ENCODE results near the gene TMEM252.

The TMEM252 gene, protein sequence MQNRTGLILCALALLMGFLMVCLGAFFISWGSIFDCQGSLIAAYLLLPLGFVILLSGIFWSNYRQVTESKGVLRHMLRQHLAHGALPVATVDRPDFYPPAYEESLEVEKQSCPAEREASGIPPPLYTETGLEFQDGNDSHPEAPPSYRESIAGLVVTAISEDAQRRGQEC

DNA sequence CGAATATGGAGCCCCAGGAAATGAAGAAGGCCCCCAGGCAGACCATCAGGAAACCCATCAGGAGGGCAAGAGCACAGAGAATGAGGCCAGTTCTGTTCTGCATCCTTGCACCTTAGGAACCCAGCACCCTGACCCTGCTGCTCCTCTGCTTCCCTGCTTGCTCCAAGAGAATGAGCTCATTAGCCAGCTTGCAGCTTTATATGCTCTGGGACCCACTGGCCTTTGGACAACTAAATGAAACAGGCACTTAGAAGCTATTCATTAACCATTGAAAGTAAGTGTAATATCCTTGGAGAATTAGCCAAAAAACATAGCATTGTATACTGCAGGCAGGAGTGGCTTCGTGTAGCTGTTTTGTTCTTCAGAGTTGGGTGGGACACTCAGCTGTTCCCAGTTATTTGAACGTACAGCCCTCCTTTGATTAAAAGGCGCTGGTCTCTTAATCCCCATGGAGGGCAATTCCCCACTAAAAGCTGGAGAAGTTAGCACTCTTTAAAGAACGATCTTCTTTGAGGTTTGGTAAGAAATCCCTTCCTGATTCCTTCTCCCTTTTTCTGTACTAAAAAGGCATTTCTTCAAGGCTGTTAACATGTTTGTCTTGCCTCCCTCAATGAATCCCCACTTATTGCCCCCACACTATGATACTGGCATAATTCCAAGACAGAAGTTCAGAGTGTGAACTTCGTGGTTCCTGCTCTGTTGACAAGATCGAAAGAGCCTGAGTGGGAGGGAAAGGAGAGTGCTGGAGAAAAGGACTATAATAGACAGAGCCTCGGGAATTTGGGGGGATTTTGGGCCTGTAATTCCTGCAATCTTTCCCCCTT lies at the start of gene TMEM252:
TMEM252 (minus strand) TSS at position 172 of the 824 bp plus-strand sequence; CDS start at position 103, 69 bp downstream.
- no peak for DNase-seq (ENCODE audit: low read depth in 2 of 2)

DNA sequence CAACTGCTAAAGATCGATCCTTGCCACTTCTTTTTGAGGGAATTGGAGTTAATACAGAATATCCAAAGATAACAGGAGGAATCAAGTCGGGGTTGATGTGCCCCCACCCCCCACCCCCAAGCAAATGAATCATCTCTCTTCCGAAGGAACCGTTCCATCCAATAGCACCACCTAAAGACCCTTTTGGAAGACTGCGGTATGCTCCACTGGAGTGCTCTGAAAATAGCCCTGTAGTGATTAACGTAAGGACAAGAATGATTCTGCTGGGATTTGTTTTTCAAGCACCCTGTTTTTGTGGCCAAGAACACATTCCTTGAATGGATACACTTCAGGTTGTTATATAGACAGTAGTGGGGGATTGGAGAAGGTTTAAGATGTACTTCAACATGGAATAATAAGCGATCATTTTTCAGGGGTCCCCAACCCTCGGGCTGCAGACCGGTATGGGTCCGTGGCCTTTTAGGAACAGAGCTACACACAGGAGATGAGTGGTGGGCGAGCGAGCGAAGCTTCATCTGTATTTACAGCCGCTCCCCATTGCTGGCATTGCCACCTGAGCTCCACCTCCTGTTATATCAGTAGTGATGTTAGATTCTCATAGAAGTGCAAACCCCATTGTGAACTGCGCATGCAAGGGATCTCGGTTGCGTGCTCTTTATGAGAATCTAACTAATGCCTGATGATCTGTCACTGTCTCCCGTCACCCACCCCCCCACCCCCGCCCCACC lies 44.5 kb upstream of the TMEM252 start:
- no peak for DNase-seq (ENCODE audit: low read depth in 2 of 2)

DNA sequence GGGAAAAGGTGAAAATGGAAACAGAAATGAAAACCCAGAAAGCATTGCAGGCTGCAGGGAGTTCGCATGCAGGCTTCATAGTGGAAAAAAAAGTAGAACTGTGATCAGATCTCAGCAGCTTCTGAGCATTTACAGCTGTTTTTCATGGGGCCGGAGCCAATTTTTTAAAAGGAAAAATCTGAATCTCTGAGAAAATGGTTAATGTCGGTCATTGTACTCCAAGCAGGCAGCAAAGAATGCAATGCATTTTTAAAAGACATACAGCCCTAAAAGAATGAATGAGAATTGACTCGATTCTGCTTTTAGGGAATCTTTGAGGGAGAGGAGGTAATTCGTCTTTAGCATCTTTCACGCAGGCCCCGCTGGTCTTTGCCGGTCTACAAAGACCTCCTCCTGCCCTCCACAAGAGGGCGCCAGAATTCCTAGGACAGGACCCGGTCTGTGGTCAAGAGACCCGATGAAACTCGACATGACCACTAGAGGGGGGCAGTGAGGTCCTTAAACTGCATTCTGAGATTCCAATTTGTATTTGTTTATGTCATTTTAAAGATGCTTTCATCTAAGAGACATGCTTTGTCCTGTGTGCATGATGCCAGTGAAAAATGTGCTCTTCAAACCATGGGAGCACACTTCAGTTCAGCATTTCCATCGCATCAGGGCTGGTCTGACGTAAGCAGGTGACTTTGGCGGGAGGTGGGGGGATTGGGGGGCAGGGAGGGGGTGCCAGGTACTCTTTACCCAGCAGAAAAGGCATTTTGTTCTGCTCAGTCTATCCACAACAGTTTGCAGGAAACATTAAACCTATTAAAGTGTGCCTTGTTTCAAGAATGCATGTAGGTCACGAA lies 43.7 kb upstream of the TMEM252 start:
- DNase-seq (ENCODE audit: low read depth in 2 of 2), result peak; percentile 64 to 65

DNA sequence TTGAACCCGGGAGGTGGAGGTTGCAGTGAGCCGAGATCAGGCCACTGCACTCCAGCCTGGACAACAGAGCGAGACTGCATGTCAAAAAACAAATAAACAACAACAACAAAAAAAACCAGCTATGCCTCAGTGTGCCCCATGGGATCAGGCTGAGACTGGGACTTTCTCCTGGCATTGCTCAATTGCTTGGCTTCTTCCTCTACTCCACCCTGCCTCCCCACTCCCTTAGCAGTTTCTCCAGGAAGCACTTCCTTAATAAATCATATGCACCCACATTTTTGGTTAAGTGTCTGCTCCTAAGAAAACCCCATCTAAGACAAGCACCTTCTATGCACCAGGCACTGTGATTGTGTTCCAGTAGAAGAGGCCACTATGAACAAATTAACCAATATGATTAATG lies 41.0 kb upstream of the TMEM252 start:
- no peak for DNase-seq (ENCODE audit: low read depth in 2 of 2)

DNA sequence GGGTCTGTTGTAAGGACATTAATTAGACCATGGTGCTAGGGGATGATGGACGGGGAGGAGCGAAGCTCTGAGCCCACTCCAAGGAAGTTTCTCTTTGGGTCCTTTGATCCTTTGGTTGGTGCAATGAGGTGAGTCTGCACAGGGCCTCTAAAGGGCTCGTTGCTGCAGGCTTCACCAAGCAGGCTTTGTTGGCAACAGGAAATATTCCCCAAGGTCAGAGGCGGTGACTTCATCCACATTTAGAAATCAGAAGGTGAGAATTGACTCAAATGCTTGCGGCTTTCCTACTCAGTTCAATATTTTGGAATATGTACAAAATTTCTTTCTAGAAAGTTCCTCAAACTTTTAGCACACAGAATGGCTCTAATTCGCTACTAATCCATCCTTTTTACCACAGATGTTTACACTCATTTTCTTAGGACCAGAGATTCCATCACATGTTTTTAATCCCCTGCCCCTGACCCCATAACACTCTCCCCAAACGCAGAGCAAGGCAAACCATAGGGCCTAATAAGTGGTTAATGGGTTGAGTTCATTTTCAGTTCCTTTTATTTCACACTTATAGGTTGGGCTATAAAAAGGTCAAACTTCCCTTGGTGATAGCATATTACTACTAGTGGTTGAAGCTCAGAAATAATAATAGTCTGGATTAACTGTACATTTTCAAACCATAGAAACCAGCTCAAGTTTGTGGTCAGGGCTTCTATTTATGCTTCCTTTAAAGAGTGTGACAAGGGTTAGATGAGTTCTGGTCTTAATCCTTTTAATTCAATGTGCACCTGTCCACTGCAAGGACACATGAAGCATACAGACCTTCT lies 37.3 kb upstream of the TMEM252 start:
- no peak for DNase-seq (ENCODE audit: low read depth in 2 of 2)

DNA sequence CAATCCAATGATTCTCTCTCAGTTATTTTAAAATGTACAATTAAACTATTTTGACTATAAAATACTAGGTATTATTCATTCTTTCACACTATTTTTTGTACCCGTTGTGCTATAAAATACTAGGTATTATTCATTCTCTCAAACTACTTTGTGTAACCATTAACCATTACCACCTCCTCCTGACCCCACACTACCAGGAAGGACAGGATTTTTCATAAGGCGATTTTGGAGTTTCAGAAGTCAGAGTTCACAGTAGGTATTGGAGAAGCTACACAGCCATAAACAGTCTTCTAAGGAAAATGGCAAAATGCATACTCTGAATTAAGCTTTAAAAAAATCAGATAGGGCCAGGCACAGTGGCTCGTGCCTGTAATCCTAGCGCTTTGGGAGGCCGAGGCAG lies 35.1 kb upstream of the TMEM252 start:
- no peak for DNase-seq (ENCODE audit: low read depth in 2 of 2)

DNA sequence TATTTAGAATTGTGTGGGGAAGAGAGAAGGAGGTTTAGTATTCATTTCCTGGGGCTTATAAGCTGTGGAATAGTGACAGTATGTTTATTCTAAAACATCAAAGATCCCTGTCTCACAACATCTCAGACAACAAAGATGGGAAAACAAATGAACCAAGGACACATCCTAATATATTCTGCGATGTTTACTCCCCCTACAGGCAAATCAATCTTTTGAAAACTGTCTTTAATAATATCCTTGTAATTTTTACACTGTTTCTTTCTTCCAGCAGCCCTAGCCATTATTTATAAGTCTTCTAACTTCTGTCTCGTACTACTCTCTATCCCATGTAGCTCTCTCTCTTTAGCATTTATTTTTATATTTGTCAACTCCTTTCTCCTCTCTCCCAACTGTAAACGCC lies 33.5 kb upstream of the TMEM252 start:
- no peak for DNase-seq (ENCODE audit: low read depth in 2 of 2)

DNA sequence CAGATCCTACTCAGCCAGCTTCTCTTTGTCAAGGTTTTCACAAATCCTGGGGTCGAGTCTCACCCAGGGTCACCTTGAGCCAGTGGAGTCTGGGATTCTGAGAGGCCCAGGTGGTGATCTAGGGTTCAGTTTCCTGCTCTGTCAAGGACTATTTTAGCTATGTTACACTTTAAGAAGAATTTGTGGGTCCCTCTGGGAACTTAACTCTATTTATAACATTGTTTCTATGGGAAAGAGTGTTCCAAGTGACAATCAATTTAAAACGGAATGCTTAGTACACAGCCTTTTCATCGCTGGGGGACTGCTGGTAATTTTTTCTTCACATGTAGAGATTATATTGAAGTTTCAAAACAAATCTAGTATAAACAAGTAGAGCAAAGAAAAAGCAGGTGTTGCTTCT lies 26.9 kb upstream of the TMEM252 start:
- DNase-seq (ENCODE audit: low read depth in 2 of 2), result no peak

DNA sequence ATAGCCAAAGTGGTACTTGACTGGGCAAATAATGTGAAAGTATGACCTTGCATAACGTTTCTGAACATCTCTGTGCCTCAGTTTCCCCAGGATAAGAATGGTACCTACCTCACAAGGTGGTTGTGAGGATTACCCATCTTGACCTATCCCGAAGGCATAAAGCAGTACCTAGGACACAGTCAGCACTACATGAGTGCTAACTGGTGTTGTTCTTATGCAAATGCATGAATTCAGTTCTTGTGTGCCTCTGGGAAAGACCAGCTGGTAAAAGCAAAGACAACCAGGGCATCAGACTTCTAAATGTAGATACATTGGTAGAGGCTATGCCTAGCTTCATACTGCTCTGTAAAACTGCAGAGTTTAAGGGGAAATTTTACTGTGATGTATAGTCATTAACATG lies 21.8 kb upstream of the TMEM252 start:
- no peak for DNase-seq (ENCODE audit: low read depth in 2 of 2)

DNA sequence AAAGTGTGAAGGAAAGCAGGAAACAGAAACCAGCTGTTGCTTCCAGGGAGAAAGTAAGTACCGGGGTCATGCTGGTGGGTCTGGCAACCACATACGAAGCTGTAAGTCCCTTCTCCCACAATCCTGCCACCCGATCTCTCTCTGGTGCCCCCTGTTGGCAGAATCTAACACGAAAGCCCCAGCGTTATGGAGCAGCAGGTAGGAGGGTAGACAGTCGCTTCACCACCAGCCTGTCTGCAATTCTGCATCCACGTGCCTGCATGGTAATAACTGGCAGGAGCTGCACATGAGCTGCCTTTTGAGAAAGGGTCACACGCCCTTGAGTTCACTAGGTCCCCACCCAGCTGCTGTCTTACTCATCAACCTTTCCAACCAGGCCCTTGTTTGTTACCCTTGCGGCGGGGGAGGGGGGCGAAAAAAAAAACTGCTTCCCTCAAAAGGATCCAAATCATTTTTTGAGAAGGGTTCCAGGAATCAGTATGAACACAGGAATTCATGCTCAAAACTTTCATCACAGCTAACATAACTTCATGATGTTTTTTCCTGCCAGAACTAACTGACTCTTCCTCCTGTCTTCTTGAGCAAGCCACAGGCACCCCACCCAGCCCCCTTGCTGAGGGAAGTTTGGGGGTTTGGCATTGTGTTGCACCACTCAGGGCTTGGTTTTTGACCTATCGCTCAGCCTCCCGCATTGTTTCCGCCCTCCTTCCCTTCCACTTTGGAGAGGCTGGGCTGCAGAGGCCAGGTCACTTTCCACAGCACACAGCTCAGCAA lies 19.6 kb upstream of the TMEM252 start:
- no peak for DNase-seq (ENCODE audit: low read depth in 2 of 2)

DNA sequence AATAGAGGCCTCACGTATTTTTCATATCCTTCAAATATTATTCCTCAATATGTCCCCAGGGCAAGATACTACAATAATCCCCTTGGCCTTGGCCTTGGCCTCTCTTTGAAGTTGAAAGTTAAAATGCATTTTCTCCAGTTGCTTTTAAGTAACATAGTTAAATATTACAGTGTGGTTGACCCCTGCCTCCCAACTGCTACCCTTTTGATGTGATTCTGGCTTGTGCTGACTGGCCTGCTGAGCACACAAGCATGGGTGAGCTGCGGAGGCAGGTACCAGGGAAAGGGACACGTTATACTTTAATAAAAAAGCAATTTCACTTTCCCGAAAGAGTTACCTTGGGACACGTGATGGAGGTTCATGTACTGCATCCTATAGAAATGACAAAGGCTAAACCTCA lies 17.9 kb upstream of the TMEM252 start:
- no peak for DNase-seq (ENCODE audit: low read depth in 2 of 2)

DNA sequence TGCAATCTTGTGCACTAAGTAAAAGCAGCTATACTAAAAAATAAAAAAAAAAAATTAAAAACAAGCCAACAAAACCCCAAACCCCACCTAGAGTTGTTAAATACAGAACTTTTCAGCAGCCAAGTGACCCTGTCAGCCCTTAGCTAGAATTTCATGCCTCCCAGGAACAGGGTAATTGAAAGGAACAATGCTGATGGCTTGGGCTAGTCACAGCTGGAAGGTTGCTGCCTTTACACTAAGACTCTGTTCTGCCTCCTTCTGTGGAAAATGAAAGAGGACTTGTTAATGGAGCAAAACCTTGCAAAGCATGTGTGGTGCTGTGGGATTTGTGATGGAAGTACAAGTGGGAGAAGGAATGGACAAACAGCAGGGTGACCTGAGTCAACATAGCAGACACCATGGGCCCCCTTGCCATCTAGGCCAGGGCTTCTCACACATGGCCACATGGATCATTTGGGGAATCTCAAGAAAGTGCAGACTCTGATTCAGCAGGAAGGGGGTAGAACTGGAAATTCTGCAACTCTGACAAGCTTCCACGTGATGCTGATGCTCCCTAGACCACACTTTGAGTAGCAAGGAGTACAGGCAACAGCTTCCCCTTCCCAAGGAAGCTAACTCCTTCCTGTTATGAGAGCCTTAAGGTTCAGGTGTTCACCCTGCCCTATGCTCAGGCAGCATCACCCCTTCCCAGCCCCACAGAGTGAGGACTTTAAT lies 14.9 kb upstream of the TMEM252 start:
- no peak for DNase-seq (ENCODE audit: low read depth in 2 of 2)

DNA sequence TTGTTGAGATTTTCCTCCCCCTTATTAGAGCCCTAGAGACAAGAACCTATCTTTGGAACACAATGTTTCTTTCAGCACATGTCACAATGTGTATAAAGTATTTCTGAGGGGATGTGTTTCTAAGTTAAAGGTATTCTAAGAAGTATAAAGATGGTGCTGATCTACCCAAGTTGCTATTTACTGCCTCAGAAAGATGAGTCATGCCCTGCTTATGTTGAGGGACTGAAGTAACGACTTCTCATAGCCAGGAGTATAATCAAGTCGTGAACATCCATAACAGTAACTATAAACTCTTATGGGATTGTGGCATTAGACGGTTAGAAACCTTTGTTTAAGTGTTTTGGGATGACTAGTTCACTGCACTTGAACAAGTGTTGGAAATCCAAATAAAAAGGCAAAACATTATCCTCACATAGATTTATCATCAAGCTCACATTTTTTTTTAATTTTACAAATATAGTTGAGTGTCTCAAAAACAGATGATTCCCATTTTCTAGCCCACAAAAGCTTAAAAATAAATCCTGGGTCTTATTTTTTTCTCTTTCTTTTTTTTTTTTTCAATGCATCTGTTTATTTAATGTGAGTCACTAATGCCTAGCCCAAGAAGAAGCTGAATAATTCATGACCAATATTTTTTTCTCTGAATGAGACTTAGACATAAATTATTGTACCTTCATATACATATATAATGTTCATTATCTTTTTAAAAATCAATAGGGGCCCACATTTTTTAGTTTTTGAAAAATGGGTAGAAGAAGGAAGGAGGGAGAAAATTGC lies 12.2 kb upstream of the TMEM252 start:
- DNase-seq (ENCODE audit: low read depth in 2 of 2), result peak in 1 of 2 experiments; percentile 8

DNA sequence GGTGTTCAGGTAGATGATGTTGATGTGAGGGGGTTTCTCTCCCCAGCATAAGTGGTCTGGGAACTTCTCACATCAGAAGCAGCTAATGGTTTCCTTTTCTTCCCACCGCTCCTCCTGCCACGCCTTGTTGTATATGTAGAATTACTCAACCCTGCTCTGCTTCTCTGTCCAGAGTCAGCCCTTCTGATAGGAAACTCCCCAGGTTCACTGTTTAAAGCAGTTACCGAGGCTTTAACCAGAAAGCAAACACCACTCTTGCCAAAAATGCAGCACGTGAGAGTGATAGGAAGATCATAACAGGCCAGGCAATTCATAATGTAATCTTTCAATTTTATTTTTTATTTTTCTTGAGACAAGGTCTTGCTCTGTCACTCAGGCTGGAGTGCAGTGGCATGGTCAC lies 10.5 kb upstream of the TMEM252 start:
- no peak for DNase-seq (ENCODE audit: low read depth in 2 of 2)

DNA sequence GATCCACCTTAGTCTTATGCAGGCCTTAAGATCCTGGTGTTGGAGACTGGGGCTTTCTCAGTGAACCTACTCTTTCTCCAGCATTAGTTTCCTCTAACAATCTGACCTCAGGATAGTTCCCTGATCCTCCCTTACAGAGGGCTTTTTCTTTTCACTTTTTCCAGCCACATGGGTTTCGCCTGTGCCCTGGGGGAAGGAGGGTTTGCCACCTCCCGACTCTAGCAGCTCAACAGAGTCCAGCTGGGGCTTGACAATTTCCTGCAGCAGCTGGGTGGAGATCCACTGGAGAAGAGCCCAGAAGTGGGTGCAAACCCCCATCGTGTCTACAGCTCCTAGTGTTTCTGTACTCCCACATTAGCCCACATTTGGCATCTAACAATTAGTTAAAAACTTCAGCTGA lies 7.6 kb upstream of the TMEM252 start:
- DNase-seq (ENCODE audit: low read depth in 2 of 2), result no peak

DNA sequence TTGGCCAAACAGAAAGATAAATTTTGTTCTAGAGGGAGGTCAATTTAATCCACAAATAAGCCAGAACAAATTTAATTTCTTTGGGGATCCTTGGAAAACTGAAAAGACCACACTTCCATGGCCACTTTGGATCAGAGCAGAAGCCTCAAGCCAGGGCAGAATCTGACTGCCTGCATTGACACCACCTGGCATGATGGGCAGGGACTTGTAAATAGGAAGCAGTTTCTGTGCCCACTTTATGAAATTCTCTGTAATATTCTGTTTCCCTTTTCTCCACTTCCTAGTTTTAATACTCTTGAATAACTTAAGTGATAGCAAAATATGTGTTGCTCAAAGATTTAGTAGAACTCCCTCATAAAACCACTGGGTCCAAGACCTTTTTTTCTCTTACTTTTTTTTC lies 6.7 kb upstream of the TMEM252 start:
- DNase-seq (ENCODE audit: low read depth in 2 of 2), result no peak

DNA sequence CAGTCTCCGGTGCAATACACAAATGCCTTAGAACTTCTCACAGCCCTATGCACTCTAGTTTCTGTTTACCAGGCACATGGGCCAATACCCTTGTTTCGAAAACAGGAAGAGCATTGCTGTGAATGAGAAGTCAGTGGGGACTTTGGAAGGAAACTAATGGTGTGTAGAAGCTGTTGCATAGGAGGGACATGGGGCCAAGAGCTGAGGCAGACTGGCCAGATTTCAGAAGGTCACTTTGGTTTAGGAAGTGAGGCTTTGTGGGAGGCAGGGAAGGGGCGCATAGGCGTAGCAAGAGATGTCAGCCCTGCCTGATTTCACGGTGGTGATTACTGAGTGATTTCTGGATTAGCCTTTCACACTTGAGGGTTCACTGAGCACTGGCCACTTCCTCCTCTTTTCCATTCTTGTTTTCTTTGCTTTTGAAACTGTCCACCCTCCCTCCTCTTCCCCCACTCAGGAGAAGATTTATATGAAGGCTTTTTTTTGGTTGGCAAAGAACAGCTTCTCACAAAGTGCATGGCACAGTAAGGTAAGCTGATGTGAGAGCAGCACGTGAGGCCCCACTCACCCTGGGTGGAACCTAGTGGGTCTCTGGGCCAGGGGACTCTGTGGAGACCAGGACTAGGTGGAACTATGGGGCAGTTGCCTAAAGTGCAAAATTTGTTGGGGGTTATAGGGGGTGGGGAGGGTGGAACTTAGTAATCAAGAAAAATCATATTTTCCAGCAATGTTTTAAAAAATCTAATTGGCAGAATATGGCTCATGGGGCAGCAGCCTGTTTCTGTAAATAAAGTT lies 6.1 kb upstream of the TMEM252 start:
- no peak for DNase-seq (ENCODE audit: low read depth in 2 of 2)
